DND-41 (cell line): Measurements from ENCODE around the gene TMEM132D.

Experiments
- ATAC-seq: fragments of 200-7000 bp; cut with Tn5 transposase; 3 replicates; pipeline ENCODE4 v1.9.1; 2021; ENCODE audit warnings: low read depth; ENCODE audit not compliant: insufficient read depth
- DNase-seq: peaks from one replicate; pipeline ENCODE4 v3.0.0-alpha.2; 2020
- H2AFZ ChIP-seq: 2 replicates; pipeline ENCODE4 v1.6.0; 2012; ENCODE audit warnings: low read depth, low read length
- H3K27ac ChIP-seq: 2 replicates; pipeline ENCODE4 v1.5.1; 2012; ENCODE audit warnings: low read length, inconsistent platforms
- H3K27me3 ChIP-seq: fragments of 200-600 bp; sonication (generic); 2 replicates; pipeline ENCODE4 v1.6.0; 2012; ENCODE audit warnings: low read length, mild to moderate bottlenecking, inconsistent platforms; ENCODE audit not compliant: insufficient read depth, poor library complexity
- H3K36me3 ChIP-seq: 2 replicates; pipeline ENCODE4 v1.5.1; 2012; ENCODE audit warnings: low read length, inconsistent platforms; ENCODE audit not compliant: insufficient read depth
- H3K4me1 ChIP-seq: 2 replicates; pipeline ENCODE4 v1.5.1; 2012; ENCODE audit warnings: mild to moderate bottlenecking, low read length; ENCODE audit not compliant: insufficient read depth
- H3K4me2 ChIP-seq: 2 replicates; pipeline ENCODE4 v1.6.0; 2012; ENCODE audit warnings: mild to moderate bottlenecking, moderate library complexity, low read length, inconsistent platforms; ENCODE audit not compliant: insufficient read depth
- H3K4me3 ChIP-seq, 2 experiments: fragments of 200-600 bp in 1 of 2; shearing (Covaris generic) in 1 of 2; 2 replicates each; pipeline ENCODE4 v1.5.1; 2012 to 2016; ENCODE audit warnings: inconsistent platforms in 2 of 2, low read length in 2 of 2, mild to moderate bottlenecking in 2 of 2, low read depth in 1 of 2, moderate library complexity in 1 of 2
- H3K79me2 ChIP-seq: 2 replicates; pipeline ENCODE4 v1.6.0; 2012; ENCODE audit warnings: low read length, inconsistent platforms; ENCODE audit not compliant: insufficient read depth
- H3K9ac ChIP-seq: 2 replicates; pipeline ENCODE4 v1.6.0; 2012; ENCODE audit warnings: low read depth, mild to moderate bottlenecking, inconsistent platforms, low read length, moderate library complexity
- H3K9me3 ChIP-seq: 2 replicates; pipeline ENCODE4 v1.5.1; 2012; ENCODE audit warnings: low read length, moderate library complexity, mild to moderate bottlenecking, inconsistent platforms; ENCODE audit not compliant: insufficient read depth, severe bottlenecking
- H4K20me1 ChIP-seq: 2 replicates; pipeline ENCODE4 v1.6.0; 2012; ENCODE audit warnings: low read length; ENCODE audit not compliant: insufficient read depth
- EZH2 ChIP-seq: IDR thresholded peaks from 3 replicates; pipeline ENCODE4 v1.6.1; 2012; ENCODE audit warnings: borderline replicate concordance, low read depth, mild to moderate bottlenecking, moderate library complexity, low read length, inconsistent platforms; ENCODE audit not compliant: severe bottlenecking
- TF ChIP-seq, protein P1 (sequence below): IDR thresholded peaks from 2 replicates; pipeline ENCODE4 v1.5.1; 2012; ENCODE audit warnings: borderline replicate concordance, low read length, moderate library complexity, mild to moderate bottlenecking; ENCODE audit not compliant: poor library complexity, severe bottlenecking; ENCODE audit errors: extremely low read depth

The TMEM132D gene

DNA sequence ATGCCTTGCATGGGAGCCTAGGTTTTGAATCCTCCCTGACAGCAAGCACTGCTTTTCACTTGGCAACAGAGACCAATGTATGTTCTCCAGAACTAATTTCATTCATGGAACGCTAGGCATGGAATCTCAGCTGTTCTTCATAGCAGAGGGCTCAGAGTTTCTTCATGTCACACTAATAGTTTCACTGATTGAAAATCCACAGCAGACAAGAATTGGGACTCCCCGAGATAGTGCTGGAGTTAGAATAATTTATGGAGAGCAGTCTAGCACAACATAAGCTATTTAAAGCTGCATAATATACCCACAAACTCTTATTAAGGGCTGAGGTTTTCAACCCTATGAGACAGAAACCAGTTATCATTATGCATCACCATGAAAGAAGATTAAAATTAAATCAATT is 342.5 kb downstream of the TMEM132D start:
- H3K4me3 ChIP-seq: no peak overlapping the region
- TF ChIP-seq, protein P1, sequence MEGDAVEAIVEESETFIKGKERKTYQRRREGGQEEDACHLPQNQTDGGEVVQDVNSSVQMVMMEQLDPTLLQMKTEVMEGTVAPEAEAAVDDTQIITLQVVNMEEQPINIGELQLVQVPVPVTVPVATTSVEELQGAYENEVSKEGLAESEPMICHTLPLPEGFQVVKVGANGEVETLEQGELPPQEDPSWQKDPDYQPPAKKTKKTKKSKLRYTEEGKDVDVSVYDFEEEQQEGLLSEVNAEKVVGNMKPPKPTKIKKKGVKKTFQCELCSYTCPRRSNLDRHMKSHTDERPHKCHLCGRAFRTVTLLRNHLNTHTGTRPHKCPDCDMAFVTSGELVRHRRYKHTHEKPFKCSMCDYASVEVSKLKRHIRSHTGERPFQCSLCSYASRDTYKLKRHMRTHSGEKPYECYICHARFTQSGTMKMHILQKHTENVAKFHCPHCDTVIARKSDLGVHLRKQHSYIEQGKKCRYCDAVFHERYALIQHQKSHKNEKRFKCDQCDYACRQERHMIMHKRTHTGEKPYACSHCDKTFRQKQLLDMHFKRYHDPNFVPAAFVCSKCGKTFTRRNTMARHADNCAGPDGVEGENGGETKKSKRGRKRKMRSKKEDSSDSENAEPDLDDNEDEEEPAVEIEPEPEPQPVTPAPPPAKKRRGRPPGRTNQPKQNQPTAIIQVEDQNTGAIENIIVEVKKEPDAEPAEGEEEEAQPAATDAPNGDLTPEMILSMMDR: no peak
- no peak for TF ChIP-seq EZH2
- ATAC-seq (no peak), DNase-seq (no peak)
- H4K20me1 ChIP-seq: no peaks in the 10 kb centered on the region
- H3K79me2 ChIP-seq: no peaks in the 10 kb centered on the region
- no peak overlapping the region for H2AFZ ChIP-seq
- peak overlapping the region; percentile 55 for H3K27ac ChIP-seq
- no peak overlapping the region for H3K9ac ChIP-seq
- H3K4me1 ChIP-seq: peaks cover 58% of the 10 kb centered on the region
- H3K27me3 ChIP-seq: no peaks in the 10 kb centered on the region
- H3K36me3 ChIP-seq: no peaks in the 10 kb centered on the region
- H3K9me3 ChIP-seq: no peaks in the 10 kb centered on the region
- H3K4me2 ChIP-seq: no peak overlapping the region

- Histone ChIP-seq H3K4me2 (no peak overlapping the region), H2AFZ (no peak overlapping the region), H3K9me3 (no peaks in the 10 kb centered on the region), H3K27me3 (no peaks in the 10 kb centered on the region), H3K4me3 (no peak overlapping the region), H3K9ac (no peak overlapping the region), H3K79me2 (no peaks in the 10 kb centered on the region), H3K36me3 (no peaks in the 10 kb centered on the region), H4K20me1 (no peaks in the 10 kb centered on the region), H3K27ac (no peak overlapping the region), H3K4me1 (peaks cover 43% of the 10 kb centered on the region)
- DNase-seq: no peak
- ATAC-seq: no peak
- TF ChIP-seq EZH2: no peak
- TF ChIP-seq, protein P1: no peak
Observed at GRCh38 chr12:129559776-129560175, 344.0 kb downstream of the TMEM132D start.

GRCh38 chr12:129558036-129558435 is 345.8 kb downstream of the TMEM132D start:
- H4K20me1 ChIP-seq: no peaks in the 10 kb centered on the region
- H3K36me3 ChIP-seq: no peaks in the 10 kb centered on the region
- no peaks in the 10 kb centered on the region for H3K79me2 ChIP-seq
- no peak overlapping the region for H3K4me3 ChIP-seq
- peaks cover 25% of the 10 kb centered on the region for H3K4me1 ChIP-seq
- H3K27ac ChIP-seq: no peak overlapping the region
- ATAC-seq: no peak
- no peak overlapping the region for H3K4me2 ChIP-seq
- DNase-seq: no peak
- TF ChIP-seq EZH2: no peak
- TF ChIP-seq, protein P1: no peak
- H3K9ac ChIP-seq: no peak overlapping the region
- no peaks in the 10 kb centered on the region for H3K27me3 ChIP-seq
- no peak overlapping the region for H2AFZ ChIP-seq
- no peaks in the 10 kb centered on the region for H3K9me3 ChIP-seq

DNA sequence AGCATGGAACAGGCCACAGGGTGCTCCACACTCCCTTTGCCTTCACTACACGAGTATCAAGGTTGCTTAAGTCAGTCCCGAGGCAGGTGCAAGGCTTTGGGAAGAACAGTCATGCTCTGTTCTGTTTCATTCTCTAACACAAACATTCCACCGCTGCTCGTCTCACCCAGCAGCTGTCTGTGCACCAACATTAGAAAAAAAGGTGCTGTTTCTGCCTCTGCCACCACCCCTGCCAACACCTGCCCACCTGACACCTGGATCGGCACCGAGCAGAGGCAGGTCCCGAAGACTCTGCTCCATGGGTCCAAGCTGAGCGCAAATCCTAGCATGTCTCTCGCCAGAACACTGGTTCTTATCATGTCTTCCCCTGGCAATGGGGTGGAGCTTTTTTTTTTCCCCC is 347.7 kb downstream of the TMEM132D start:
- H3K36me3 ChIP-seq: no peaks in the 10 kb centered on the region
- no peak overlapping the region for H3K4me3 ChIP-seq
- no peak overlapping the region for H3K4me2 ChIP-seq
- ATAC-seq (no peak), DNase-seq (no peak)
- no peaks in the 10 kb centered on the region for H4K20me1 ChIP-seq
- H3K9ac ChIP-seq: no peak overlapping the region
- H3K27me3 ChIP-seq: no peaks in the 10 kb centered on the region
- TF ChIP-seq, protein P1: no peak
- TF ChIP-seq EZH2: no peak
- no peak overlapping the region for H3K27ac ChIP-seq
- H2AFZ ChIP-seq: no peak overlapping the region
- no peaks in the 10 kb centered on the region for H3K79me2 ChIP-seq
- no peaks in the 10 kb centered on the region for H3K9me3 ChIP-seq
- peaks cover 6% of the 10 kb centered on the region for H3K4me1 ChIP-seq
